OCI-M2 (cell line): ENCODE data around the gene ZMYND11.
"Not testable (repeated sequence)": the region's sequence is repeated elsewhere in the genome, so short reads cannot be mapped to it uniquely, and the experiment has no call there.

ENCODE experiments used
- DNase-seq: peaks from one replicate; lab custom pipeline; 2025; ENCODE audit not compliant: unreplicated experiment; lab: John Stamatoyannopoulos, UW

ZMYND11 gene

DNA sequence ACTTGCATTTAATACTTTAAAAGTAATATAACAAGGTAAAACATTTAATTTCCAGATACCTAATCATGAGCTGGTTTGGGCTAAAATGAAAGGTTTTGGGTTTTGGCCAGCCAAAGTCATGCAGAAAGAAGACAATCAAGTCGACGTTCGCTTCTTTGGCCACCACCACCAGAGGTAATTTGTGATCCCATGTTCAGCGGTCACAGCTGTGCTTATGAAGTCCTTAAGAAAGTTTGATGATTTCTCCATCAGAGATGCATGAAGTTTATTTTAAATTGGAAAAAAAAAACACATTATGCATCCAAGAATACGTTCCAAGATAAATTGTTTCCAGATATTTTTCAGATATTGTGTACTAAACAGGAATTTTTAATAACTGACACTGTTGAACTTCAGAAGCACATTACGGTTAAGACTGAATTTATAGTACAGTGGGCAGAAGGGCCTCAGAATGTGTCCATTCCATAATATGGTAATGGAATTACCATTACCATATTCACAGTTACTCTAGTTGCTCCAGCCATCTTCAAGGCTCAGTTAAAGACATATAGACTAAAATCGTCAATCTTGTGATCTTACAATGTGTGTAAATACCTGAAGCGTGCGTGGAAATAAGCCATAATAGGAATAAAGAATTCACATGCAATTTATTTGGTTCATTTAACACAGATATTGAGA lies 106.8 kb downstream of the ZMYND11 start:
- no peak for DNase-seq

- DNase-seq: no peak
Measured at GRCh38 chr10:244227-244626, 109.0 kb downstream of the ZMYND11 start.

DNA sequence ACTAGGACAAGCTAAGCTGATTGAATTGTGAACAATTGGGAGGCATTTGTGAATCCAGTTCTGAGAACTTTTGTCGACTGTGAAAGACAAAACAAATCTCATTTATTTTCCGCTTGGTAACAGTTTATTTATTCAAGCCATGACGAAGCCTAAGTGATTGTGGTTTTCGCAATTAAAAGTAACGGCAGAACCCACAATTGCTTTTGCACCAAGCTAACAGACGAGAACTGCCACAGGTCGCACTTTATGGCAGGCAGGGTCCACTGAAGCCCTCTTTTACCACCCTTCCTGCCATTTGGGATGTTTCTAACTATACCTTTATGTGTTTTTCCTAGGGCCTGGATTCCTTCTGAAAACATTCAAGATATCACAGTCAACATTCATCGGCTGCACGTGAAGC lies 111.2 kb downstream of the ZMYND11 start:
- DNase-seq: no peak

DNA sequence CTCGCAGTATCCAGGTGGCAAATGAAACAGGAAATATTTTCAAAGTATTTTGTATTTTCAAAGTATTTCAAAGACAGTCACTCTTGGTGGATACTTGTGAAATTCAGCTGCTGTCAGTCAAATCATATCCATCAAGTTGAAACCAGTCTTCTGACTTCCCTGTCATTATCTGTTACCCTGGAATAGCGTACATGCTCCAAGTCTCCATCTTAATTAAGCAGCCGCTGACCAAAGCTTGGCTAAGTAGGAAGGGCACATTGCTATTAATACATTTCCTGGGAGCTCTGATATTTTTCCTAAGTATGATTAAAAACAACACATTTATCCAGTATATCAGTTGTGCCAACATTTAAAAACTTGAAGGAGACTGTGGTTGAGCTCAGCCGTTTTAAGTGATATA lies 112.2 kb downstream of the ZMYND11 start:
- no peak for DNase-seq

GRCh38 chr10:248307-248706 lies 113.1 kb downstream of the ZMYND11 start:
- no peak for DNase-seq

DNA sequence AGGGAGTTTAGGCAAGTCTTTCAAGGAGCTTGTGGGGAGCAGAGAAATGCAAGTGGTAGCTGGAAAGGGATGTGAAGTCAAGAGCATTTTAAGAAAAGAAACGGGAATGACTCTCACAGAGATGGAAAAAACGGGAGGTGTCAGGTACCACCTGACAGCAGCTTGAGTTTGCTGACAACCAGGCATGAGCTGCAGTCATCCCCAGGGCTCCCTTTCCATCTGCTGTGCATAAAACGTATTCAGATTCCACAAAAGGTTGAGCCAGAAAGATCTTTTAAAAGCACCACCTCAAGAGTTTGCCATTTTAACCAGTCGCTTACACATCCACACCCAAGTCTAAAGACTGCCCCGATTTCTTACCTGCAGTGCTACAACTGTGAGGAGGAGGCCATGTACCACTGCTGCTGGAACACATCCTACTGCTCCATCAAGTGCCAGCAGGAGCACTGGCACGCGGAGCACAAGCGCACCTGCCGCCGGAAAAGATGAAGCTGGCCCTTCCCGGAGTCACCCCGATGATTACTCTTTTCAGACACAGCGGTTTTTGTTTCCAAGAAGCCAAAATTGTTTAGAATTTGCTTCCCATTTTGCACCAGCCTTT lies 116.8 kb downstream of the ZMYND11 start:
- no peak for DNase-seq

DNA sequence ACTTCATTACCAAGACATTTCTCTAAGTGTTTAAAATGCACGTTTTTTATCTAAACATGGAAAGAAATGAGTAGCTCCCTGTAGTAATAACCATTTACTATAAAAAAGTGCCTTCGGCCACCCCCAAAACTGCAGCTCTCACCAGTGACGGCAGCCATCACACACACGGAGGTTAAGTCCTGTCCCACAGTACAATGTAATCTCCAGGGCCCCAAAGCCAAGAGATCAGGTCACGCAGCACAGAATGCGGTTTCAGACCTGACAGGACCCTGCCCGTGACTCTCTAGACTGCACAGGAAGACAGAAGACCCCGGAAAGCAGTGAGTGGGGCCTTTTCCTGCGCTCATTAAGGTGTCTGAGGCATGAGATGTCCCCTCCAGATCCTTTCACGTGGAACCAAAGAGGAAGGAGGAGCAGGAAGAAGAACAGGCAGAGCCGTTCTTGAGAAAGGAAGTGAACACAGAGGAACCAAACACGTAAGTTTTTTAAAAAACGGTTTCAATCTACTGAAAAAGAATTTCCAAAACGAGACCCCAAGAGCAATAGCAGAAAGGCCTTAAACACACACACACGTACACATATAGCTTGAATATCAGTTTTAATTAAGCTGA lies 125.7 kb downstream of the ZMYND11 start:
- no peak for DNase-seq

GRCh38 chr10:264160-265073 lies 129.2 kb downstream of the ZMYND11 start:
- not testable (repeated sequence) for DNase-seq

DNA sequence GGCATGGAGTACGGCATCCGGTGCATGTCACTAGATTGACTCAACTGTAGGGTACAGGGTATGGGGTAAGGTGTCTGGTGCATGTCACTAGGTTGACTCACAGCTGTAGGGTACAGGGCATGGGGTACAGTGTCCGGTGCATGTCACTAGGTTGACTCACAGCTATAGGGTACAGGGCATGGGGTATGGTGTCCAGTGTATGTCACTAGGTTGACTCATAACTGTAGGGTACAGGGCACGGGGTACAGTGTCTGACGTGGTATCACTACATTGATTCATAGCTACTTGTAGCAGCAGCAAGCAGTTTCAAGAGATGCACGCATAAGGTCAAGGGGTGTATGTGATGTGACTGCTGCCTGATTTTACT lies 129.8 kb downstream of the ZMYND11 start:
- not testable (repeated sequence) for DNase-seq

- DNase-seq: not testable (repeated sequence)
Measured at GRCh38 chr10:265816-266588, 130.7 kb downstream of the ZMYND11 start.

DNA sequence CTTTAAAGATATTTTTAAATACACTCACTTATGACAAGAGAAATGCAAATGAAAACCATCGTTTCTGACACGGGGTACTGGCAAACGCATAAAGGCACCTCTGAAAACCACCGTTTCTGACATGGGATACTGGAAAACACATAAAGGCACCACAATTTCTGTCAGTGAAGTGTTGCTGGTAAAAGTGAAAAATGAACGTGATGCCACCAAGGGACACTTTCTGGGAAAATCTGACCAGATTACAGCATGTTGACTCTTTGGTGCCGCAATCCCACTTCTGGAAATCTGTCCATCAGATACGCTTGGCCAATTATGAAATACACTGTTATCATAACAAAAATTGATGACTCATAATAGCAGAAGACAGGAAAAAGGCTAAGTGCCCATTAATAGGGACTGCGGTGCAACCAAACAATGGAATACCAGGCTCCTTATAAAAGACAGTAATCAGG lies 131.7 kb downstream of the ZMYND11 start:
- no peak for DNase-seq

DNA sequence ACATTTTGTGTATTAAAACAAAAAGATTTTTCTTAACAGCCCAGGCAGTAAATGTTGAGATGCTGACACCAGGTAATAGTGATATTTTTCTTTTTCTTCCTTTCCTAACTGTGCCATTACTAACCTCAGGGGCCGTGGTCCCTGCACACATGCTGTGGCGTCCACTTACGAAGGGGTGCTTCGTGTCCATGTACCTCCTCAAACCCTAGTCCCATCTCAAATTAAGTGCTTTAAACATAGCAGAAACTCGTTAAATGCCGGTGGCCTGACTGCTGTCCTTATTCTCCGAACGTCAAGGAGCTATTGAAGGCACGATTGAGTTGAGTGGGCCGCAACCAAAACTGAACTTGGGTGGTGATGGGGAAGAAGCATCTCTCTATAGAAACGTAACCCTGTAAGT lies 132.4 kb downstream of the ZMYND11 start:
- no peak for DNase-seq

- no peak for DNase-seq
Measured at GRCh38 chr10:269440-270074, 134.3 kb downstream of the ZMYND11 start.

DNA sequence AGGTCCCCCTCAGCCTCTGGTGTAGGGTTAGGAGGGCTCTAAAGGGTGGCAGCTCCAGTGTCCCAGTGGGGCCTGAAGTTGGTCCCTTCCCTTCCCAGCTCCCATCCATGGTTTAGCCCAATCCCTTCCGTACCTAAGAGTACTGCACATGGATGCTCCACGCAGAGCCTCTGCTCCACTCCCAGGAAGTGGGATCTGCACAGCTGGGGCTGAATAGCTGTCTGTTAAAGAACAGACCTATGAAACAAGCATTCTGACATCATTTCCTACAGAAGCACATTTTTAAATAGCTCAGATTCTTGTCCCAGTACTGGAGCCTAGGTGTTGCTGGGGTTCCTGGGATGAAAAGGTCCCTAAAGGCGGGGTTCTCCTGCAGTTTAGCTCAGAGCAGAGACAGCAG lies 135.9 kb downstream of the ZMYND11 start:
- no peak for DNase-seq

- DNase-seq: no peak
Measured at GRCh38 chr10:271722-272121, 136.5 kb downstream of the ZMYND11 start.

GRCh38 chr10:273088-273487 lies 137.8 kb downstream of the ZMYND11 start:
- no peak for DNase-seq

- DNase-seq: no peak
Measured at GRCh38 chr10:274866-275265, 139.6 kb downstream of the ZMYND11 start.

GRCh38 chr10:275680-276079 lies 140.4 kb downstream of the ZMYND11 start:
- no peak for DNase-seq

- no peak for DNase-seq
Measured at GRCh38 chr10:277963-278362, 142.7 kb downstream of the ZMYND11 start.

- DNase-seq: no peak
Measured at GRCh38 chr10:278707-279106, 143.5 kb downstream of the ZMYND11 start.
